RWPE2 (cell line): Measurements from ENCODE around the gene OTOP3.
"Not testable (repeated sequence)": the region's sequence is repeated elsewhere in the genome, so short reads cannot be mapped to it uniquely, and the experiment has no call there.

Experiments
- ATAC-seq: fragments of 200-7000 bp; cut with Tn5 transposase; 3 replicates; pipeline ENCODE4 v1.9.1; 2021; ENCODE audit warnings: low read depth
- DNase-seq: peaks from one replicate; pipeline ENCODE4 v3.0.0-alpha.2; 2020; ENCODE audit warnings: low spot score
- H3K27ac ChIP-seq: fragments of 450-650 bp; 2 replicates; pipeline ENCODE4 v1.5.1; 2017; ENCODE audit warnings: mild to moderate bottlenecking; ENCODE audit not compliant: poor library complexity, severe bottlenecking
- H3K27me3 ChIP-seq: fragments of 250-450 bp; sonication (Bioruptor Pico); 2 replicates; pipeline ENCODE4 v1.5.1; 2021; ENCODE audit warnings: mild to moderate bottlenecking, moderate library complexity; ENCODE audit not compliant: insufficient read depth, poor library complexity, severe bottlenecking
- H3K36me3 ChIP-seq: fragments of 250-450 bp; sonication (Bioruptor Pico); 2 replicates; pipeline ENCODE4 v1.5.1; 2020; ENCODE audit warnings: low read depth, mild to moderate bottlenecking, moderate library complexity
- H3K4me1 ChIP-seq: fragments of 250-450 bp; sonication (Bioruptor Pico); 2 replicates; pipeline ENCODE4 v1.5.1; 2021; ENCODE audit warnings: mild to moderate bottlenecking, moderate library complexity; ENCODE audit not compliant: insufficient read depth, poor library complexity, severe bottlenecking
- H3K4me3 ChIP-seq: fragments of 250-450 bp; sonication (Bioruptor Pico); 2 replicates; pipeline ENCODE4 v1.5.1; 2021; ENCODE audit warnings: mild to moderate bottlenecking, moderate library complexity; ENCODE audit not compliant: severe bottlenecking
- H3K9me3 ChIP-seq: fragments of 250-450 bp; sonication (Bioruptor Pico); 2 replicates; pipeline ENCODE4 v1.5.1; 2021; ENCODE audit warnings: mild to moderate bottlenecking, moderate library complexity; ENCODE audit not compliant: severe bottlenecking
- CTCF ChIP-seq: fragments of 450-650 bp; IDR thresholded peaks from one replicate; pipeline ENCODE4 v1.5.1; 2017; ENCODE audit warnings: mild to moderate bottlenecking, moderate library complexity; ENCODE audit not compliant: poor library complexity, severe bottlenecking

The OTOP3 gene

GRCh38 chr17:74981979-74982662 is 46.4 kb downstream of the OTOP3 start:
- ATAC-seq (peak; percentile 83), DNase-seq (no peak)
- H3K36me3 ChIP-seq: no peaks in the 10 kb centered on the region
- H3K4me1 ChIP-seq: peaks cover 6% of the 10 kb centered on the region
- H3K4me3 ChIP-seq: peak overlapping the region; percentile 59
- H3K27me3 ChIP-seq: no peaks in the 10 kb centered on the region
- H3K27ac ChIP-seq: peak overlapping the region; percentile 52
- TF ChIP-seq CTCF: no peak
- H3K9me3 ChIP-seq: no peaks in the 10 kb centered on the region

DNA sequence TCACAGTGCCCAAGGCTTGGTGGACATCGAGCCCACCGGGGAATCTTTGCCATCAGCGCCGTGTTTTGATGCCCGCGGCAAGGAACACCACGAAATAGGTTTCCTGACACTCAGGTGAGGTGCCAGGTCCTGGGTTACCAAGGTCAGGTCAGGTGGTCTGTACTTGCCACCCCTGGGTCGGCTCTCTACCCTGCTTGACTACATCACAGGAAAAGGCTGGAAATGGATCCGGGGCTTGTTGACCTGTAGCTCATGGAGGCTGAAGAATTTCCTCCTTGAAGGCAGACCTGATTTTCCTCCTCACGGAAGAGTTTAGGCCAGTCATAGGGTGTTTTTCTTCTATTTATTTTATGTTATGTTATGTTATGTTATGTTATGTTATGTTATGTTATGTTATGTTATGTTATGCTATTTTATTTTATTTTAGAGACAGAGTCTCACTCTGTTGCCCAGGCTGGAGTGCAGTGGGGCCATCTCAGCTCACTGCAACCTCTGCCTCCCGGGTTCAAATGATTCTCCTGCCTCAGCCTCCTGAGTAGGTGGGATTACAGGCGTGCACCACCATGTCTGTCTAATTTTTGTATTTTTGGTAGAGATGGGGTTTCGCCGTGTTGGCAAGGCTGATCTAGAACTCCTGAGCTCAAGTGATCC is 47.1 kb downstream of the OTOP3 start:
- H3K9me3 ChIP-seq, H3K36me3 ChIP-seq, DNase-seq, H3K4me1 ChIP-seq, H3K27me3 ChIP-seq: not testable (repeated sequence)
- peak overlapping the region; percentile 59 for H3K4me3 ChIP-seq
- peak overlapping the region; percentile 52 for H3K27ac ChIP-seq
- ATAC-seq: peak; percentile 31; the same call in 2 of the 3 replicates

- DNase-seq (no peak), ATAC-seq (no peak)
- Histone ChIP-seq H3K27me3 (no peaks in the 10 kb centered on the region), H3K27ac (no peak overlapping the region), H3K4me3 (no peak overlapping the region), H3K9me3 (no peaks in the 10 kb centered on the region), H3K4me1 (peaks cover 8% of the 10 kb centered on the region), H3K36me3 (no peaks in the 10 kb centered on the region)
- TF ChIP-seq CTCF: no peak
These were observed 50.5 kb downstream of the OTOP3 start for GRCh38 chr17:74986206-74986576.

DNA sequence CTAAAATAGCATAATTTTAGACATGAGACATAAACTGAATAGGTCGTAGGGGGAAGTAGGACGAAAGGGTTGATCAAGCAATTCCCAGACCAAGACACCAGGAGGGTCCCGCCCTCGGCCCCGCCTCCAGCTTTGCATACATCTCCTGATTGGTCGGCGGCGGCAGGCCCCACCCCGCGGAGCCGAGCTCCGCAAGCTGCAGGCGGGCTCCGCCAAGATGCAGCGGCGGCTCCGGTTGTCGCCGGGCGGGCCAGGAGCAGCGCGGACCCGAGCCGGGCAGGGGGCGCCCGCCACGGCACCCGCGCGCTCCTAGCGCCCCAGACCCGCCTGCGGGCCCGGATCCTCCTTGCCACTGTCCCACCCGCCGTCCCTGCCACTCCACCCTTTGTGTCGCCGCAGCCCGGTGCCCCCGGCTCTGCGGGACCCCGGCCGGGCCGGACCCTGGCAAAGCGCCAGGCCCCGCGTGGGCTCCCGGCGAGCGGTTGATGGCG is 51.8 kb downstream of the OTOP3 start, which contains the start of gene CDR2L:
TSS of gene CDR2L (plus strand) at position 215 of the 491 bp plus-strand sequence. CDS start 412 bp downstream, outside the sequence.
- Histone ChIP-seq H3K27me3 (no peaks in the 10 kb centered on the region), H3K27ac (peak within 1 kb of the TSS; percentile 65), H3K4me1 (peaks cover 18% of the 10 kb centered on the region), H3K36me3 (no peaks in the 10 kb centered on the region), H3K9me3 (no peaks in the 10 kb centered on the region), H3K4me3 (peak within 1 kb of the TSS; percentile 94)
- peak; percentile 96 for DNase-seq
- ATAC-seq: peak; percentile 87
- no peak for TF ChIP-seq CTCF

DNA sequence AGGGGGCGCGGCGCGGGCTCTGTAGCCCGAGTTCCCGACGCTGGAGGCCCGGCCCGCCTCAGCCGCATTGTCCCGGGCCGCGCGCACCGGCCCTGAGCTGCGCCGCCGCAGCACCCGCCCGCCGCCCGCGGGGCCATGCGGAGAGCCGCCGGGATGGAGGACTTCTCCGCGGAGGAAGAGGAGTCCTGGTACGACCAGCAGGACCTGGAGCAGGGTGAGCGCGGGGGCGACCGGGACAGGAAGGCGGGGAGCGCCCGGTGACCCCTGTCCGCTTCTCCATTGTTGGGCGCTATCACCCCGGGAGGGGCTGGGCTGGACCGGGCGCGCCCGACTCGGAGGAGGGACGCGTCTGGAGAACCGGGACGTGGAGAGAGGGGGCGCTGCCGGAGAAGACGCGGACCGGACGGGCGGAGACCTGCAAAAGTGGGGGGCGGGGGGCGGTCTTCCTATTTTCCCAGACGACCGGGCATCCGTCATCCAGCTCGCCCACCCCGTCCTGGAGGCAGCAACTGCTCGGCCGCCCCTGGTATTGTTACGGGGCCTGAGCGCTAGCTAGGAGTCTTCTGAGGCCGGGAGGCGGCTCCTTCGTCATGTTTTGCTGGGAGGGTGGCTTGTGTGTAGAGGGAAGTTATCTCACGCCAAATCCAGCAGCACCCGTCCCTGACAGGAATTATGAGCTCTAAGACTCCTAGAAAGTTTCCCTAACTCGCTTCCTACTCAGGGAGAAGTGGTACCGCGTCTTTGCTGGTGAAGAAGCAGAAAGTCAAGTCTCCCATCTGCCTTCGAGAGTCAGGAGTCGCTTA is 52.4 kb downstream of the OTOP3 start:
- Histone ChIP-seq H3K9me3 (no peaks in the 10 kb centered on the region), H3K4me1 (peaks cover 22% of the 10 kb centered on the region), H3K27me3 (no peaks in the 10 kb centered on the region), H3K36me3 (no peaks in the 10 kb centered on the region), H3K4me3 (peak overlapping the region; percentile 94), H3K27ac (peak overlapping the region; percentile 65)
- peak; percentile 55 for ATAC-seq
- TF ChIP-seq CTCF: peak; percentile 60
- DNase-seq: no peak
